Measurements from ENCODE around the gene CHST1.

CHST1 gene

DNA sequence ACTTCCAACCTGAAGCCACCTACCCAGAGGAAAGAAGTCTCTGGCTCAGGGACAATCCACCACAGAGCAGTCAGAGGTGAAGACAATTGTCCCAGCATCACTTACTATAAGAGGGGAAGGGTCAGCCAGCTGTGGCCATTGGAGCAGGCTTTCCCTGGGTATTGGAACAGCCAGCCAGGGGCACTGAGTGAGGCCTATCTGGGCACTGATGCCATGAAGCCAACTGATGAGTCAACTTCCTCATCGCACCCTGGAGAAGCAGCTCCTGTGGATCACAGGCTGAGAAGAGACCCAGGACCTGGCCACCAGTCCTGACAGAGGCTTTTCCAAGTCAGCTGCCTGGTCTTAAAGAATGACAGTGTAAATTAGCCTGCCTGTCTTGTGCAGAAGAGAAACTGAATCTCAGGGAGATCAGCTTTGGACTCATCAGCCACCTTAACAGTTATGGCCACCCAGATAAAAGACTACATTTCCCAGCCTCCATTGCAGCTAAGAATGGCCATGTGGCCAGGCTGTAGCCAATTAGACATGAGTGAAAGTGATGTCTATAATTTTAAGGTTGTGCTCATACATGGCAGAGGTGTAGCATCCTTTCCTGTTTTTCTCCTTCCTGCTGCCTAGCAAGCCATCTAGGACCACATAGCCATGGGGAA, 19.0 kb downstream of the CHST1 start:
- TF ChIP-seq, protein P1, sequence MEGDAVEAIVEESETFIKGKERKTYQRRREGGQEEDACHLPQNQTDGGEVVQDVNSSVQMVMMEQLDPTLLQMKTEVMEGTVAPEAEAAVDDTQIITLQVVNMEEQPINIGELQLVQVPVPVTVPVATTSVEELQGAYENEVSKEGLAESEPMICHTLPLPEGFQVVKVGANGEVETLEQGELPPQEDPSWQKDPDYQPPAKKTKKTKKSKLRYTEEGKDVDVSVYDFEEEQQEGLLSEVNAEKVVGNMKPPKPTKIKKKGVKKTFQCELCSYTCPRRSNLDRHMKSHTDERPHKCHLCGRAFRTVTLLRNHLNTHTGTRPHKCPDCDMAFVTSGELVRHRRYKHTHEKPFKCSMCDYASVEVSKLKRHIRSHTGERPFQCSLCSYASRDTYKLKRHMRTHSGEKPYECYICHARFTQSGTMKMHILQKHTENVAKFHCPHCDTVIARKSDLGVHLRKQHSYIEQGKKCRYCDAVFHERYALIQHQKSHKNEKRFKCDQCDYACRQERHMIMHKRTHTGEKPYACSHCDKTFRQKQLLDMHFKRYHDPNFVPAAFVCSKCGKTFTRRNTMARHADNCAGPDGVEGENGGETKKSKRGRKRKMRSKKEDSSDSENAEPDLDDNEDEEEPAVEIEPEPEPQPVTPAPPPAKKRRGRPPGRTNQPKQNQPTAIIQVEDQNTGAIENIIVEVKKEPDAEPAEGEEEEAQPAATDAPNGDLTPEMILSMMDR (IDR thresholded peaks at IDR 0.05; ENCODE audit: low read depth, low read length) = no peak
- no peak overlapping the region for H3K4me3 ChIP-seq (ENCODE audit: low read depth, low read length)
- no peak for DNase-seq
- H3K4me1 ChIP-seq = no peaks in the 10 kb centered on the region
- no peaks in the 10 kb centered on the region for H3K9me3 ChIP-seq
- H3K36me3 ChIP-seq = no peaks in the 10 kb centered on the region
- H3K27me3 ChIP-seq = no peaks in the 10 kb centered on the region

DNA sequence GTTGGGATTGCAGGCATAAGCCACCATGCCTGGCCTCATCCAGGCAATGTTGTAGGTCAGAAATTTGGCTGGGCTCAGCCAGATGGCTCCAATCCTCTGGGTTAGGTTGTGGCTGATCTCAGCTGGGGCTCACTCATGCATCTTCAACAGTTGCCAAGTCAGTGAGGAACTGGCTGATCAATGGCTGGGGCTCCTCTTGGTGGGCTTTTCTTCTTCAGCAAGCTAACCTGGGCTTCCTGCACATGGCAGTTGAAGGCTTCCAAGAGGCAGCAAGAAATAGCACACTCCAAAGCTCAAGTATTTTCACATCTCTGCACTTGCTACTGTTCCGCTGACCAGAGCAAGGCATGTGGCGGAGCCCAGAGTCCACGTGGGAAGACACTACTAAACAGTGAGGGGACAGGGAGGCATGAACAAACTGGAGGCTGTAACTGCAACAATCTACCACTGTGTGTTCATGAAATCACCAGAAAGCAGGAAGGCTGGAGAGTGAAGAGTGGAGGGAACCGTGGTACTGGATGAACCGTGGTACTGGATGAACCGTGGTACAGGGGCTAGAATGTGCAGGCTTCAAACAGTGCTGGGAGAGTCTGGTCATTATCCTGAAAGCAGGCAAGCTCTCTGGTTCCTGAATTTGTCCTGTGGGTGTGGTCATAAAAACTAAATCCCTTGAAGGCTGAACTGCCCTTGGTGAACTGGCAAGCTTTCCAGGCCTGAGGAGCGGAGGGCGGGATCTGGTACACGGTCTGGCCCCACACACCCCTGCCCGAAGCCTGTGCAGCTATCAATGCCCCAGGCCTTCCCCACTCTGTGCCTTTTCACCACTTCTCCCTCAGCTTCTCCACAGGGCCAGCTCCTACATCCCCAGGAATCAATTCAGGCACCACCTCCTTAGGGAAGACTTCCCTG, 20.2 kb downstream of the CHST1 start:
- H3K4me3 ChIP-seq (ENCODE audit: low read depth, low read length) = no peak overlapping the region
- H3K9me3 ChIP-seq = no peaks in the 10 kb centered on the region
- TF ChIP-seq, protein P1 (IDR thresholded peaks at IDR 0.05; ENCODE audit: low read depth, low read length) = no peak
- no peak for DNase-seq
- H3K36me3 ChIP-seq = no peaks in the 10 kb centered on the region
- no peaks in the 10 kb centered on the region for H3K27me3 ChIP-seq
- H3K4me1 ChIP-seq = no peaks in the 10 kb centered on the region

GRCh38 chr11:45643598-45644260, 21.7 kb downstream of the CHST1 start:
- no peak overlapping the region for H3K4me3 ChIP-seq (ENCODE audit: low read depth, low read length)
- TF ChIP-seq, protein P1 (IDR thresholded peaks at IDR 0.05; ENCODE audit: low read depth, low read length) = no peak
- no peaks in the 10 kb centered on the region for H3K9me3 ChIP-seq
- no peaks in the 10 kb centered on the region for H3K36me3 ChIP-seq
- DNase-seq = no peak
- no peaks in the 10 kb centered on the region for H3K4me1 ChIP-seq
- H3K27me3 ChIP-seq = no peaks in the 10 kb centered on the region

- Histone ChIP-seq H3K27me3 (no peaks in the 10 kb centered on the region), H3K9me3 (no peaks in the 10 kb centered on the region), H3K4me3 (ENCODE audit: low read depth, low read length) (no peak overlapping the region), H3K36me3 (no peaks in the 10 kb centered on the region), H3K4me1 (no peaks in the 10 kb centered on the region)
- no peak for DNase-seq
- TF ChIP-seq, protein P1 (IDR thresholded peaks at IDR 0.05; ENCODE audit: low read depth, low read length) = no peak
These were observed 23.5 kb downstream of the CHST1 start for GRCh38 chr11:45641961-45642360.

GRCh38 chr11:45638051-45638450, 27.4 kb downstream of the CHST1 start:
- no peak overlapping the region for H3K4me3 ChIP-seq (ENCODE audit: low read depth, low read length)
- no peaks in the 10 kb centered on the region for H3K9me3 ChIP-seq
- TF ChIP-seq, protein P1 (IDR thresholded peaks at IDR 0.05; ENCODE audit: low read depth, low read length) = no peak
- H3K36me3 ChIP-seq = no peaks in the 10 kb centered on the region
- no peaks in the 10 kb centered on the region for H3K4me1 ChIP-seq
- no peaks in the 10 kb centered on the region for H3K27me3 ChIP-seq
- DNase-seq = no peak

Measured in BE2C (cell line).